Islet precursor cell (in vitro differentiated cells): ENCODE measurements around the gene HELB.

ENCODE experiments used
- DNase-seq: peaks from one replicate; pipeline ENCODE4 v3.0.0-alpha.2; 2018

The HELB gene

DNA sequence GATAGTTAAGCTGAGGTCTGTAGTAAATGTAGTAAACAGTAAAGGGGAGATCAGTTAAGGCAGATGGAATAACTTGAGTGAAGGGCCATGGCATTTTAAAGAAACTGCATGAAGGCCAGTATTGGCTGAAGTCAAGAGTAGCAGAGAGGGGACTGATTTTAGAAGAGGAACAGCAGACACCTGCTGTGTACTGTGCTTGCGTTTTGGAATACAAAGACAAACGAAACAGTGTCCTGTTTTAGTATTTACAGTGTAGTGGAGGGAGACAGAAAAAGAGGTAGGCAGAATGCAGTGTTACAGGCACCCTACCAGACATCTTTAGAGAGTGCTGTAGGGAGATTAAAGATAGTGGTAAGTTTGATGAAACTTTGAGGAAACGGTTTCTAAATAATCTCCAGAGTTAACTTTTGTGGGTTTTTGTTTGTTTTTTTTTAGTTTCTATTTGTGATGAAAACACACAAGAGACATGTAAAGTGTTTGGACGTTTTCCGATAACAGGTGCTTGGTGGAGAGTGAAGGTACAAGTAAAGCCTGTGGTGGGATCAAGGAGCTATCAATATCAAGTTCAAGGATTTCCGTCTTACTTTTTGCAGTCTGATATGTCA is 2.1 kb downstream of the HELB start:
- DNase-seq: no peak

DNA sequence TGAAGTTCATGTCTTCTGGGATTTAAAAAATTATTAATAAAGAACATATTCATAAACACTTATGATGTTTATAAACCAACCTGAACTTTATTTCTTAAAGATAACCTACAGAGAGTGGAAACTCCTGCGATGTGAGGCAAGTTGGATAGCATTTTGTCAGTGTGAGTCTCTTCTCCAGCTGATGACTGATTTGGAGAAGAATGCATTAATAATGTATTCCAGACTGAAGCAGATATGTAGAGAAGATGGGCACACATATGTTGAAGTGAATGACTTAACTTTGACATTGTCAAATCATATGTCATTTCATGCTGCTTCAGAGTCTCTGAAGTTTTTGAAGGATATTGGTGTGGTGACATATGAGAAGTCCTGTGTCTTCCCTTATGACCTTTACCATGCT is 7.3 kb downstream of the HELB start:
- DNase-seq: no peak

DNA sequence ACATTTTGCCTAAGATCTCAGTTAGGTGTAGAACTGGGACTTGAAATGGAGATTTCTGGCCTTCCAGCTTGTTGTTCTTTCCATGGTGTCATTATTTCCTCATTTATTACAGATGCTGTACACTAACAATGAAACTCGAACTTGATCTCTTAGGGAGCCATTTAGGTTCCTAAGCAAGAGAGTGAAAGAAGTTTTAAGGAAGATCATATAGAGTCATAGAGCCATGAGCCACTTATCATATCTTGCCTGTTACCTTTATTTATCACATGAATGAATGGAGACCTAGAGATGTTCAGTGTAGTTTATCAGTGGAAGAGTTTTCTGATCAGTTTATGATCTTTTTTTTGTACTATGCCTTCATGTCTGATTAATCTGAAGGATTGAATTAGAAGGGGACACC is 9.9 kb downstream of the HELB start:
- no peak for DNase-seq

GRCh38 chr12:66314278-66314677 is 12.0 kb downstream of the HELB start:
- DNase-seq: no peak

DNA sequence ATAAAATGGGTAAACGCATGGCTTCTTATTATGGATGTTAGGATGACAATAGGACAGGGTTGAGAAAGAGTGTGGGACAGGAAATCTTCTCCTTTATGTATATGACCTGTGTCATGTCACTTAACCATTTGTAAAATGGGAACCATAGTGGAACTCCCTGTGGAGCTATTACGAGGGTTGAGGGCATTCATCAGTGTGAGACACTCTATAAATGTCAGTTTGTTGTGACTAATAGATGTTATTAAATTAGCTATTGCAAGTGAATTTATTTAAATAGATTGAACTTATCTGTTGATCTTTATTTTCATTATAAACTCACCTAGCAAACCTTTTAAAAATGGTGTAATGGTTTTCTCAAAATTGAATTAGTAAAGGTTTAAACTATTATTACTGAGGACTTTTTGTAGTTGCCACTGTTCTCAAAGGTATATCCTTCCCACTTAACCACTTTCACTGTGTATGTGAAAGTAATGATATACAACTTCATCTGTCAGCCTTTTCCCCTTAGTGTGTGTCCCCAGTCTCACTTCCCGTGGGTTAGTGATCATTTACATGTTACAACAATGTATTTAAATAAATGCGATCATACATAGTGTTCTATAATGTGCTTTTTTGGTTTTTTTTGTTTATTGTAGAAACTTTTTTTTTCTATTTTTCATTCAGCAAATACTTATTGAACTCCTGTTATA is 17.1 kb downstream of the HELB start:
- no peak for DNase-seq

GRCh38 chr12:66320996-66321395 is 18.7 kb downstream of the HELB start:
- no peak for DNase-seq

DNA sequence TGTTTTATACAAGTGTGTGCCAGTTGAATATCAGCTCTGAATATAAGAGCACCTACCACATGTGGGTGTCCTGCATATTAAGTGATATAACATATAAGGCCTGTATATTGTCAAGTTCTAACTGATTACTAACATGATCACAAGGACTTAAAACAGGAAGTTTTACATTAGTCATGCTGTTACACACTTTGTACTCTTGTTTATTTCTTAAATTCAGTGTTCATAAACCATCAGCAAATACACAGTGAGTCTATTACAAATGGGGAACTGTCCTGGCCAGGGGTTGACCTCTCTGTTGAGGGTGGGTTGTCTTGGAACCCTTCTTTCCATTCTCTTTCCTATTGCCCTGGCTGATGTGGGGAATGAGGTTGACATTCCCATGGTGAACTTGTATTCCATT is 19.1 kb downstream of the HELB start:
- DNase-seq: no peak

- DNase-seq: no peak
Measured at GRCh38 chr12:66323017-66323416, 20.7 kb downstream of the HELB start.

DNA sequence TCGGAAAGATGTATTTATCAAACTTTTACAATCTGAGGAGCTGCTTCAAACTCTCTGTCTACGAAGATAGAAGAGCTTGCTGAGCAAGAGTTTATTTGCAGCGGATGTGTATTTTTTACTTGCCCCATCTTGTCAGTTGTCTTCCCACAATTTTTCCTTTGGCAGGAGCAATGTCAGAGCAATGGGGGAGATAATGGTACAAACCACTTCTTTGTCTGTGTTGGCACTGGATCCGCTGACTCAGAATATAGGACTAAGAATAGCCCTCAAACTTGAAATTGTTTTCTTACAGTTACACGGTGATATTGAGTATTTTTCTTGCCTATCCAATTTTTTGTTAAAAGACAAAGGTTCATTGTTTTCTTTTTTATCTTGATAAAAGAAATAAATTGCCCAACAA is 27.6 kb downstream of the HELB start:
- DNase-seq: no peak

- DNase-seq: no peak
Measured at GRCh38 chr12:66331016-66331415, 28.7 kb downstream of the HELB start.

DNA sequence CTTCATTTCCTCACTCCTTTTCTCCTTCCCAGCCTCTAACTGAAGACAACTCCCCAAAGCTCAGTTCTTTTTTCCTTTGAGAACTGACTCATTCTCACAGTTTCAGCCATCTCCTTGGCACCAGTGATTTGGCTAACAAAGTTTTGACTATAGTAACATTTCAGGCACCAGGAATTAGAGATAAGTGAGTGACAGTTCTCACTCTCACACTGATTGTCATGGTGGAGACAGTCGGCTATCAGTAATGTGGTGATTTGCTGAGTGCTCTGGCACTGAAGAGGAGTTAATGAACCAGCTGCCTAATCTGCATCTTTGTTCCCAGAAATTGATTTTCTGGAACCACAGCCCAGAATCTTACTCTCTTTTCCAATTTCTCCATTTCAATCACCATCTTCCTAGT is 29.5 kb downstream of the HELB start:
- no peak for DNase-seq

- DNase-seq: no peak
Measured at GRCh38 chr12:66335746-66336145, 33.5 kb downstream of the HELB start.

DNA sequence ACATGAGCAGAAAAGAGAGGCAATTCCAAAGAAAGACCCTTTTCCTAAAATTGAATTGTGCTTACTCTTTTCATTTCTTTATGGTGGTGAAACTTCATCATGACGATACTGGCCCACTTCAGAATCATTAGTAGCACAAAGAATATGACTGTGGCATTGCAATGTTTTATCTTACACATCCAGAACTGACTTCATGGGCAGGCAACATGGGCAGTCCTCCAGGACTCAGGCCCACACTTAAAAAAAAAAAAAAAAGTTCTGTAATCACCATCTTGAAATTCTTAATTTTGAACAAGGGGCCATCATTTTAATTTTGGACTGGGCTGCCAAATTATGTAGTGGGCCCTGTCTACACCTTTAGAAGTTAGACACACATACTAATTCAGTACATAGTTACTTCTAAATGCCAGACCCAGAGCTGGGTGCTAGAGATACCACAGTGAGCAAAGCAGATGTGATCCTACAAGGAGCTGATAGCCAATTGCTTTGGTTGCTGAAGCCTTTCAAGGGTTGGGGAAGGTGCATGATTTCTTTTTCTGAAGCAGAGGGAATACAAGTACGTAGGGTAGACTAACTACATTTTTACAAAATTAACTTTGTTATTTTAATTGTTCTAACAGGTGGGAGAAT is 35.2 kb downstream of the HELB start:
- no peak for DNase-seq

- DNase-seq: no peak
Measured at GRCh38 chr12:66340131-66340530, 37.8 kb downstream of the HELB start.

DNA sequence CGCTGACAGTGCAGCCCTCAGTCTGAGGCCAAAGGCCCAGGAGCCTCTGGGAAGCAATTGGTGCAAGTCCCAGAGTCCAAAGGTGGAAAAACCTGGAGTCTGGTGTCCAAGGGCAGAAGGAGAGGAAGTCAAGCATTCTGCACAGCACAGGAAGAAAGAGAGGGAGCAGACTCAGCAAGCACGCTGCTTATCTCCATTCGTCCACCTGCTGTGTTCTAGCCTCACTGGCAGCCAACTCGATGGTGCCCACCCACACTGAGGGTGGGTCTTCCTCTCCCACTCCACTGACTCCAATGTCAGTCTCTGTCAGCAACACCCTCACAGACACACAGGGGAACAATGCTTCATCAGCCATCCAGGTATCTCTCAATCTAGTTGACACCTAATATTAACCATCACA is 38.8 kb downstream of the HELB start:
- DNase-seq: no peak

GRCh38 chr12:66345212-66345611 is 42.9 kb downstream of the HELB start:
- no peak for DNase-seq

DNA sequence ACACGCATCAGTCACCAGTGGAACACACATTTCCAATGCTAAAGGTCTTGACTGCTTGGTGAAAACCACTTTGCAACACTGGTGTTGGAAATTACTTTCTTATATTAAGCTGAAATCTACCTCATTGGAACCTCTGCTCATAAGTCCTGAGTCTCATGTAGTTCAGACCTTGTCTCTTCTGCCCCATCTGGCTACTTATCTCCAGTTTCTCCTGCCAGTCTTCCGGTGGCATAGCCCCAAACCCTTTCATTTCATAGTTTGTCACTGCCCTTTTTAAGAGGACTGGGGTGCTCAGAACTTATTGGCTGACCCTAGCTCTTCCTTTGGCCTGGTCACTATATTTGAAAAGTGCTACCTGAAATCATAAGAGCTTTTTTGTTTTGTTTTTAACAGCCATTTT is 43.7 kb downstream of the HELB start:
- no peak for DNase-seq

GRCh38 chr12:66351301-66351700 is 49.0 kb downstream of the HELB start:
- no peak for DNase-seq

GRCh38 chr12:66352197-66352596 is 49.9 kb downstream of the HELB start:
- DNase-seq: peak; percentile 83

- DNase-seq: no peak
Measured at GRCh38 chr12:66352899-66353298, 50.6 kb downstream of the HELB start.

DNA sequence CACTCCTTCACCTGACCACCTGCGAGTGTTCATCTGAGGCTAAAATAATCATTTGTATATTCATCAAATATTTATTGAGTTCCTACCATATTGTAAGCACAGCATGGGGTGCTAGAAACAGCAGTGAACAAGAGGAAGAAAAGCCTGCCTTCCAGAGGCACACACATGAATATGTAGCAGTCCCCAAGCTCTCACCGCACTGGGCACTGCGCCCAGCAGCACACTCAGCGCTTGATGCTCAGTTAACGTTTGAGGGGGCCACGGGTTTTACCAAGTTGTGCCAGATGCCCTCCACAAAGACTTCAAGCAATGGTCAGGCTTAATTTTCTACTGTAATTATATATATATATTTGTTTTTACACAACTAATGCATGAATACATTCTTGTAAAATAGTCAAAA is 52.0 kb downstream of the HELB start:
- no peak for DNase-seq

- no peak for DNase-seq
Measured at GRCh38 chr12:66359300-66359699, 57.0 kb downstream of the HELB start.

DNA sequence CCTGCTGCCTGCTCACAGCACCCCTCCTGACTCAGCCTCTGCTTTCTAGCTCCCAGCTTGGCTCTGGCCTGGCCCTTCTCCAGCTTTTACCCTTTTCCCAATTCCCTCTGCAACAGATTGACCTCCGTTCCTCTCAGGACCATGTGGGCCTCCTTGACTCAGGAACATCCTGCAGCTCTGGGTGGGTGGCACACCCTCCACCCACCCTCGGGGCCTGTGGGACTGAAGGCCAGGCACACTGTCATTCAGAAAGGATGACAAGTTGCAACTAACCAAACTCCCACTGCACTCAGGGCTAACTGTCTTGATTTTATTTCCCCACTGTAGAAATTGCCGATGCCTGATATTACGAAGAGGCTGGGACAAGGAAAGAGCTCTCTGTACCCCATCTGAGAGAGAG is 59.4 kb downstream of the HELB start:
- no peak for DNase-seq

DNA sequence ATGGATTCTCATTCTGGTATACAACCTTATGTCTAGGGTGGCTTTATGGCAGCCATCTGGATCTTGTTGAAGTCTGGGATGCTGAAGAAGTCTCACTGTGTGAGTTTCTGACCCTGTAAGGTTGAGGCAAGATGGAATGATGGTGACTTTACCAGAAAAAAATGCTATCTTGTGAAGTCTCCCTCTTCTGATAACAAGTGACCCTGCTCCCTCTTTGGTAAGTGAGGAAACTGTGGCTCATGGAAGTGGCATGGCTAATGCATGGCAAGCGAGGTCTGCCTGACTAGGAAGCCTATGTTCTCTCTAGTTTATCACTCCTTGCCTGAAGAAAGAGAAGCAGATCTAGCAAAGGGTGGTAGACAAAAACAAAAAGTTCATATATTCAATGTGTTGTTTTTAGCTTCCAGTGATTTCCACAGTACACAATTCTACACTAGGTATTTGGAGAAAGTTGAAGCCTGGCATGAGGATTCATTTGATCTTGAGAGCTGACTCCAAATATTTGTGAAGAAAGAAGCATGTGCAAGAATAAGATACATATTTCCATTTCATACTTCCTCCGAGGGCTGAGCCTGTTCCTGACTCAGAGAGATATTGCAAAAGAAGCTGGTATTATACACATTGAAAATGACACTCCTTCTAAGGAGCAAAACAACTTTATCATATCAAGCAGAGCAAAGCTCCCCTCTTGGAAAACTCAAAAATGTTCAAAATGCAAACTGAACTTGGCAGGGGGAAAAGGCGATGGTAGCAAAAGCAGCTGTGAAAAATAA is 63.6 kb downstream of the HELB start:
- DNase-seq: no peak
